Peyer's patch (tissue), 4 donors: ENCODE results near the gene OR4F6.

ENCODE experiments used
- CTCF ChIP-seq, 6 experiments: fragments of 450-650 bp in 4 of 6; fragments of 200-600 bp in 2 of 6; sonication (generic) in 1 of 6; IDR thresholded peaks; one replicate each; pipeline ENCODE4 v1.5.1; 2017 to 2019; ENCODE audit warnings: antibody characterized with exemption in 6 of 6, mild to moderate bottlenecking in 3 of 6, moderate library complexity in 1 of 6
- POLR2A ChIP-seq, 2 donors: fragments of 450-650 bp; IDR thresholded peaks; one replicate each; pipeline ENCODE4 v1.5.1; 2017; ENCODE audit warnings: antibody characterized with exemption in 2 of 2, mild to moderate bottlenecking in 2 of 2, moderate library complexity in 2 of 2

DNA sequence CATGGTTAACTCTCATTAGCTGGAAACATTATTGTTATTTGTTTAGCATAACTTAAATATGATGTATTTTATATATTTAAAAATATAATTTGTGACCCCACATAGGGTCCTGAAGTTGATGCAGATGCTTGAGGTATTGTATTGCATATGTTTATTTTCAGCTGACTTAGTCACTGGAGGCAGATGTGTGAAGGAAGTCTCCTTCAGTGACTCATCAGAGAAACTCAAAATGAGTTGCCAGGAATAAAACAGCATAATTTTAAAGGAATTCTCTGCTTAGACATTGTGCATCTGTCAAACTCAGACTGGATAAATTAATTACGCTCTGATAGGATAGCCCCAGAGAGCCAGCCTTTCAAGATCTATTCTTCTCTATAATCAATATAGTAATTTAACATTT is 7.9 kb upstream of the OR4F6 start:
- TF ChIP-seq CTCF (IDR thresholded peaks at IDR 0.05) = no peak
- no peak for TF ChIP-seq POLR2A (IDR thresholded peaks at IDR 0.05)
